ENCODE measurements around the gene REEP5. TPM values are rescaled to one million over a fixed set of nuclear protein-coding genes. Genes with fewer than 3 reads are reported as not detected.
"Not testable (repeated sequence)": the region's sequence is repeated elsewhere in the genome, so short reads cannot be mapped to it uniquely, and the experiment has no call there.

REEP5 gene
- polyA plus RNA-seq (2013, experiment 1 of 2; ENCODE audit: insufficient read length) = 132 TPM
- 111 TPM for polyA plus RNA-seq (2013, experiment 2 of 2; ENCODE audit: insufficient read length)

DNA sequence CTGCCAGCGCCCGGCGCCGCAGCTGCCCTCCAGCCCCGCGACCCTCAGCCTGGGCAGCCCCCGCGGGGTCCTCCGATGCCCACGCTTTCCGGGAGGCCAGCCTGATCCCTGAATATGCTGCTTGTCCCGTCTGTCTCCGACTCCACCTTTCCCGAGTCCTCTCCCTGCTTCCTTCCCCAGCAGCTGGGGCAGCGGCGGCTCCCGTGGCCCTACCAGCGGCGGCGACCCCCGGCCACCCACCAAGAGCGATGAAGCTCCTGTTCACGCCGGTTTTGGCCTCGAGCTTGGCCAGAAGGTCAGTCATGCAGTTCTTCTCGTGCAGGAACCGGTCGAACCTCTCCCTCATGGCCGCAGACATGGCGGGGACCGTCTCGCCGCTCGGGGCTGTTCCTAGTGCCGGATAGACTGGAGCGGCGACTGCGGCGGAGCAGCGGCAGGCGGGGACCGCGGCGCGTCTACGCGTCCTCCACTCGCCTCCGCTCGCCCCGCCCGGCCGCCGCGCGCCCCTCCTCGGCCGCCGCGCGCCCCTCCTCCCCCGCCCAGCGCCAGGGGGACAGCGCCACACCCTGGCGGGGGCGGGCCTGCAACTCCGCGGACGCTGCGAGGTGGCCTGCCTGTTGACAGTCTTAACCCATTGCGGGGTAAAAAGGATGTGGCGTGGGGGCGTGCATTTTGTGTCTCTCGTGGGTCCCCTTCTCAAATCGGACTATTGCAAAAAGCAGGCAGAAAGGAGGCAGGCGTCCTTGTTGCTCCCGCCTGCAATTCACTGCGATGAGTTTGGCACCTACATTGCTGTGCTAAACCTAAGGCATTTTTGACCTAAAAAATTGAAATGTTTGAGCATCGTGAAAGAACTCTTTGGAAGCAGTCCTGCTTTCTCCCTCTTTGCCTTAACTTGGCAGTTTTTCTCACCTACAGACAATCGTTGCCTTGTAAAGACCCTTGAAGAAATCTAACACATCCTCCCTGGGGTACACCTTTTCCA lies at the start of gene REEP5:
Gene REEP5, minus strand, starts transcription at position 395 of the 985 bp plus-strand sequence. Its CDS starts 37 bp downstream, at position 358.
- DNase-seq = peak; percentile 84

DNA sequence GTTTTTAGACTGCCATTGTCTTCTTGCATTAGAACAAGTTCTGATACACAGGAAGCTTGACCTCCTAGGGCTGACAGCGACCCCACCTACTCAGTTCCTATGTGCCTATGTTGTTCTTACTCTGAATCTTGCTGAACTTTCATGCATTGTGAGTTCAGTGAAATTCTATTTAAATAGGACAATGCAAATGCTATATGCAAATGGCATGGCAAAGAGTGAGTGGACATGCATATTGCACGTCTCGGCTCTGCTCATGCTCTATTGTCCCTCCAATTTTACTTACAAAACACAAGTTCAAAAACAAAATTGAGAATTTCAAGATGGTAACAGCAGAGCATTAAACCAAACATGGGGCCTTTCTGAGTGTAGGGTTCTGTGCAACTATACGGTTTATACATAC lies 49.2 kb upstream of the REEP5 start:
- DNase-seq = no peak

DNA sequence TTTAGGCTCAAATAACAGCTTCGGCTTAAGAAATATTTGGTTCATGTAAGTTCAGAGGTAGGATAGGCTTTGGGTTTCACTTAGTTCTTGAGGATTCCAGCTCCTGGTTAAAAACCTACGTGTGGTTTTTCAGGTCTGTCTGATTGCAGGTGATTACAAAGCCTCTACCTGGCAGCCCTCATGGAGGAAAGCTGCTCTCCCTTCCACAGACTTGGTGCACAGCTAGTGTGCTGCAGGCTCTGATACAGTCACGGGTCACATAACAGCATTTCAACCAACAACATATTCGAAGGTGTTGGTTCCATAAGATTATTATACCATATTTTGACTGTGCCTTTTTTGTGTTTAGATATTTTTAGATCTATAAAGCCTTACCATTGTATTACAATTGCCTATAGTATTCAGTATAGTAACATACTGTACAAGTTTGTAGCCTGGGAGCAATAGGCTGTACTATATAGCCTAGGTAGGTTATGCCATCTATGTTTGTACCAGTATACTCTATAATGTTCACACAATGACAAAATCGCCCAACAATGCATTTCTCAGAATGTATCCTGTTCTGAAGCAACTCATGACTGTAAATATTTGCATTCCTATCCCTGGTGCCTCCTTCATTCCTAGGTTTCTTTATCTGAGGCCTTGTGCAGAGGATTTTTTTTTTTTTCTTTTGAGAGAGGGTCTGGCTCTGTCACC lies 46.5 kb upstream of the REEP5 start:
- DNase-seq = peak; percentile 21

DNA sequence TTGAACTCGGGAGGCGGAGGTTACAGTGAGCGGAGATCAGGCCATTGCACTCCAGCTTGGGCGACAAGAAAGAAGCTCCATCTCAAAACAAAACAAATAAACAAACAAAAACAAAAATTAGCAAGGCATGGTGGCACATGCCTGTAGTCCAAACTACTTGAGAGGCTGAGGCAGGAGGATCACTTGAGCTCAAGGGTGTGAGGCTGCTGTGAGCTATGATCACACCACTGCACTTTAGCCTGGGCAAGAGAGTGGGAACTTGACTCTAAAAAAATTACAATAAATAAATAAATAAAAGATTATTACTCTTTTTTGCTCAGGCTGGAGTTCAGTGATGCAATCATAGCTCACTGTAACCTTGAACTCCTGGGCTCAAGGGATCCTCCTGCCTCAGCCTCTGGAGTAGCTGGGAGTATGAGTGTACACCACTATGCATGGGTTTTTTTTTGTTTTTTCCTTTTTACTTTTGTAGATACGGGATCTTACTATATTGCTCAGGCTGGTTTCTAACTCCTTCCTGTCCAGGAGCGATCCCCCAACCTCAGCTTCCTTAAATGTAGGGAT lies 45.6 kb upstream of the REEP5 start:
- no peak for DNase-seq

DNA sequence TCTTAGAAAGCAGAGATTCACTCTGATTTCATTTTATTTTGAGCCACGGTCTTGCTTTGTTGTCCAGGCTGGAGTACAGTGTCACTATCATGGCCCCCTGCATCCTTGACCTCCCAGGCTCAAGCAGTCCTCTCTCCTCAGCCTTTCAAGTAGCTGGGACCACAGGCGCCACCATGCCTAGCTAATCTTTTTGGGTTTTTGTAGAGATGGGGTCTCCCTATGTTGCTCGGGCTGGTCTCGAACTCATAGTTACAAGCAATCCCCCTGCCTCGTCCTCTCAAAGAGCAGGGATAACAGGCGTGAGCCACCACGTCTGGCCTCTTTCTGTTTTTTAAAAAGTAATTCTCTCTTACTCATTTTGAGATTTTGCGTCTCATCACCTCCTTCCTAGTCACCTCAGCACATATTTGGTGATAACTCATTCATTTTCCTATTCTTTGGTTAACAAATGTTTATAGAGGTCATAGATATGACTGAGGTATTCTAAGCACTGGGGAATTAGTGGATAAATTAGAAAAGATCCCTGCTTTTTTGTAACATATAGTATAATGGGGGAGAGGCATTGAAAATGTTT lies 43.8 kb upstream of the REEP5 start:
- no peak for DNase-seq

DNA sequence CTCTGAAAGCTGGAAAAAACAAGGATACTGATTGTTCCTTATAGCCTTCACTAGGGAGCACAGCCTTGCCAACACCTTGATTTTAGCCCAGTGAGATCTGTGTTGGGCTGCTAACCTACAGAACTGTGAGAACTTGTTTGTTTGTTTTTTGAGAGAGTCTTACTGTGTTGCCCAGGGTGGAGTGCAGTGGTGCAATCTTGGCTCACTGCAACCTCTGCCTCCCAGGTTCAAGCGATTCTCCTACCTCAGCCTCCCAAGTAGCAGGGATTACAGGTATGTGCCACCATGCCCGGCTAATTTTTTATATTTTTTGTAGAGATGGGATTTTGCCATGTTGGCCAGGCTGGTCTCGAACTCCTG lies 41.3 kb upstream of the REEP5 start:
- DNase-seq = not testable (repeated sequence)

DNA sequence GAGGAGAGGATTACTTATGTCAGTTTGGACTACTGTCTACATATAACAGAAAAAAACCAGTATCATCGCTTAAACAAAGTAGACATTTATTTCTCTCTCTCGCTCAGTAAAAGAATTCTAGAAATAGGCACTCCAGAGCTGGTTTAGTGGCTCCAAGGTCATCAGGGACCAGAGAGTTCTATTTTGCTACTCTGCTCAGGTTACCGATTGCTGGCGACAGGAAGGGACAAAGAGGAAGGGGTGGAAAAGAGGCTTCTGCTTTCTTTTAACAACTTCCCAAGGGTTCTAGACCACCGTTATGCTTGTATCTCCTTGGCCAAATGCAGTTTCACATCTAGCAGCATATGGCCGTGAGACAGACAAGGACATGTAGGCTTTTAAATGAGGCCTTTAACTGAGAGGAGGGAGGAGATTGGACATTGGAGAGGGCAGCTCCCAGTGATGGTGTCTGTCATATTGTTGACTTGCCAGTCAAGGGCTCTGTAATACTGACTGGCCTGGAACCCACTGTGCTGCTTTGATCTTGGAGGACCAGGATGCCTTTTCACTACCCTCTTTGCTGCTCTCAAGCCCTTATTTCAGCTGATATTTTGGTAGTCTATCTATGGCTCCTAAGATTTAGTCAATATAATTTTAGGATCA lies 39.0 kb upstream of the REEP5 start:
- no peak for DNase-seq

DNA sequence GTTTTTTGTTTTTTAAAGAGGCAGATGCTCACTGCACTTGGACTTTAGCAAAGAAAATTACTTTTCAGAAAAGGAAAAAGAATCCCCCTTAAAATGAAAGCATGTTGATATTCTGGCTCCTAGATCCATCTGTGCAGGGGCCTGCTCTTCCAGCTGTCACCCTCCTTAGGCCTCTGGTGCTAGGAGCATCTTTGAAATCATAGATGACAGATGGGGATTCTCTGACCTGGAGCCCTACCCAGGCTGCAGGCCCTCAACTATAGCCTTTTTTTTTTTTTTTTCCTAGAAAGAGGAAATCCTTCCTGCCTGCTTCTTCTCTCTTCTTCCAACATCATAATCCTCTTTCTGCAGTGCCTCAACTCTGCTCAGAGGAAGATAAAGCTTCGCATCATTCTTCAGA lies 38.3 kb upstream of the REEP5 start:
- DNase-seq = no peak

DNA sequence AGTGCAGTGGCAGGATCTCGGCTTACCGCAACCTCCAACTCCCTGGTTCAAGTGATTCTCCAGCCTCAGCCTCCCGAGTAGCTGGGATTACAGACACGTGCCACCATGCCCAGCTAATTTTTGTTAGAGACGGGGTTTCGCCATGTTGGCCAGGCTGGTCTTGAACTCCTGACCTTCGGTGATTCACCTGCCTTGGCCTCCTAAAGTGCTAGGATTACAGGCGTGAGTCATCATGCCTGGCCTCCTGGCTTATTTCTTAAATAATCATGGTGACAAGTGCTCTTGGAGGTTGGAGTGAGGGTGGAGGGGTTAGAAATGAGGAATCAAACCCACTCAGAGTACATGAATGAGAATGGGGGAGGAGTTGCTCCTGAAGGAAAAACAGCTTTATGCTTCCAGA lies 37.8 kb upstream of the REEP5 start:
- peak; percentile 86 for DNase-seq

DNA sequence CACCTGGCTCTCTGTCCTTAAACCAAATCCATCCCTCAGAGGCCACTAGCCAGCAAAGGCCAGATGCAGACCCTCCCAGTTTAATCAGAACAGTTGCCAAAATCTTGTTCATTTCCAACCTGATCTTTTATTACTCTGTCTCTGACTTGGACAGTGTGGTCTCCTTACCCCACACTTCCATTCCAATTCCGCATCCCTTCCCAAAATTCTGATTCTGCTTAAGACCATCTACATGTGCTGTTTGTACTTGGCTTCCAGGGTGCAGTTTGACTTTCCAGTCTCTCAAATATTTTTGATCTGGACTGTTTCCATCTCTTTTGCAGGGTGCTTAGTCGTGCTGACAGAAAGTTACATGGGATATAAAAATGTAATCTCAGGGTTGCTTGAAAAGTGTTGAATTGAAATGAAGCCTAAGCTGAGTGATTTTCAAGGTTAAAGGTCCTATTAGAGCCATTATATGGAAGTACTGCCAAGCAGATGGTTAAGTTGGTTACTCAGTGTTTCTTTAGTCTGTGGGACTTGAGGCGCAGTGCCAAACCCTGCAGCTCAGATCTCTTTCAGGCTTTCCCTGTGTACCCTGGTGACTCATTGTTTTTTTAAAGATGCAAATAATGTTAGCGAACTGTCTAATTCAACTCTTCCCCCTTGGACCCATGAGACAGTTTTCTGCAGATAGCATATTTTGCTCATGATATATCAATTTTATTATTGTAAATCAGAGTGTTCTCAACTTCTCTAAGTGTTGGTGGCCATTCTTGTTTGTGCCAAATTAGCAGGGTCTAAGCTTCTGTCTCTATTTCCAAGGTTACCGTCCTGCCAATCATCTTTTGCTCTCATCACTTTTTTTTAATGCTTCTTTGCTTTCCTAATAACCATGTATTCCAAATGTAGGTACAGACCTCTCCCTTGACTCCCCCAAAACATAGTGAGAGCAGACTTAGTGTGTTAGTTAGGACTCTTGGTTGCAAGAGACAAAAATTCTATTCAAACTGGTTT lies 36.4 kb upstream of the REEP5 start:
- DNase-seq = peak; percentile 99

DNA sequence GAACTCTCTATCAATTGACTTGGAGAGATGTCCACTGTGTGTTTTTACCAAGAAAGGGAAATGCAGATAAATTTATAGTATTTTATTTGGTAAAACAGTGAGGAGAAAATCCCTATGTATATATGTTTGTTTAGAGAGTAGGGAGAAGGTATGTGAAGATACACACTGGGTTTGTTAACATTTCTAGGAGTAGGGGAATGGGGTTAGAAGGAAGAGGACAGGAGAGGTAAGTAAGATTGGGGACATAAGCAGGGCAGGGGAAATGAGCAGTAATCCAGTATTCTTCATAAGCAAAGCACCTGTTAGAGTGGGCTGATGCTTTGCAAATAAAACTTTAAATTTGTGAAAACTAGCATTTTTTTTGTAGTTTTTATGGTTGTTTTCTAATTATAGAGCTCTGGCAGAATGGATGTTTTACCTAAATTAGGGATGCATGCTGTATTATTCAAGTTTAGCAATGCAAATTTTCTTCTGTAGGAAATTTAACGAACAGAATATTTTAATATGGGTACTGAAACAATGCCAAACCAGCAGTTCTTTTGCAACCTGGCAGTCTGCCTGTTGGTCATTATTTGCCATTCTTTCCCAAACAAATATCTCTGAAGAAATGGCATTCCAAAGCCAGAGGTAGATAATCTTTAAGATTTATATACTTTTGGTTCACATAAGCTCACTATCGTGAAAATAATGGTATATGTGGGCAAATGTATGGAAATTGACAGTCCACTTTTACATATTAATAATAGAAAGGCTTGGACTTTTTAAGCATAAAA lies 35.2 kb upstream of the REEP5 start:
- DNase-seq = no peak

DNA sequence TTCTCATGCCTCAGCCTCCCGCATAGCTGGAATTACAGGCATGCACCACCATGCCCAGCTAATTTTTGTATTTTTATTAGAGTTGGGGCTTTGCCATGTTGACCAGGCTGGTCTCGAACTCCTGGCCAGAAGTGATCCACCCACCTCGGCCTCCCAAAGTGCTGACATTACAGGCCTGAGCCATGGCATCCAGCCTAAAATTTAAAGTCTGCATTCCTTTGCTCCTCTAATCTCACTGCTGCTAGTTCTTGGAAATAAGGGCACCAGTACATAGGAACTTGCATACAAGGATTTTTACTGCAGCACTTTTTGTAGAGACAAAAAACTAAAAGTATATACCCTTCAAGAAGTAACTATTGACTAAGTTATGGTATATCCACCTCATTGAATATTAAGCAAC lies 34.6 kb upstream of the REEP5 start:
- no peak for DNase-seq

DNA sequence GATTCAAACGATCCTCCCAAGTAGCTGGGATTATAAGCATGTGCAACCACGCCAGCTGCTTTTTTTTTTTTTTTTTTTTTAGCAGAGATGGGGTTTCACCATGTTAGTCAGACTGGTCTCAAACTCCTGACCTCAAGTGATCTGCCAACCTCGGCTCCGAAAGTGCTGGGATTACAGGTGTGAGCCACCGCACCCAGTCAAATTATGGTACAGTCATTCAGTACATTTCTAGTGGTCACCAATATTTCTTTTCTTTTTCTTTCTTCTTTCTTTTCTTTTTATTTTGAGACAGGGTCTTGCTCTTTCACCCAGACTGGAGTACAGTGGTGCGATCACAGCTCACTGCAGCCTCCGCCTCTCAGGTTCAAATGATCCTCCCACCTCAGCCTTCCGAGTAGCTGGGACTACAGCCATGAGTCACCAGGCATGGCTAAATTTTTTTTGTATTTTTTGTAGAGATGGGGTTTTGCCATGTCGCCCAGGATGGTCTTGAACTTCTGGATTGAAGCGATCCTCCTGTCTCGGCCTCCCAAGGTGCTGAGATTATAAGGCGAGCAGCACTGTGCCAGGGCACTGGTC lies 29.2 kb upstream of the REEP5 start:
- no peak for DNase-seq

DNA sequence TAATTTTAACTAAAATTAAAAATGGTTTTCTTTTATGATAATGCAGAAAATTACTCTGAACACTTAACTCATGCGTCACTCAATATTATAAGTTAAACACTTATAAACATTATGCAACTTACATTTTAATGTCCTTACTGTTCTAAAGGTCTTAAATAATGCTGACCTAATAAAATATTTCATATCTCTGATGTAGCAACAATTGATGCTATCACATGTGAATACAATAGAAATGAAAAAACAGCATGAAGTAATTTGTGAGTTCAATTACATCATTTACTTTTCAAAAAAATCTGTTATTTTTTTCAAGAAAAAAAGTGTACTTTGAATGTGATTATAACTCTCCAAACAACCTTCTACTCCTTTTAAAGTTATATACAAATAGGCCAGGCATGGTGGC lies 26.4 kb upstream of the REEP5 start:
- no peak for DNase-seq

DNA sequence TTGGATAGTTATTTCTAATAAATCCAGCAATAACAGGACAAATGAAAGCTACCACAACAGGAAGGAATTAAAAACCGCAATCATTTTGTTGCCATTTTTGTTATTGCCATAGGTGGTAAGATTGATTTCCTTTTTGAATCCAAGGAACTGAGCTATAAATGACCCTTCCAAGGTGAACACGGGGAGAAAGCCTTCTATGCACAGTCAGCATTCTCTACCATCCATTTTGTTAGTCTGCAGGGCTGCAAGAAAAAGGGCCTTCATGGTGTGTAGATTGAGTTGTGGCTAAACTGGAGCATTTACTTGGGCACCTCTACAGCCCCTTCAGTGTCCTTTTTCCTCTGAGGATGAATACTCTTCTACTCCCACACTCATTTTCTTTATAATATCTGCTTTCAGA lies 18.6 kb upstream of the REEP5 start:
- DNase-seq = no peak

DNA sequence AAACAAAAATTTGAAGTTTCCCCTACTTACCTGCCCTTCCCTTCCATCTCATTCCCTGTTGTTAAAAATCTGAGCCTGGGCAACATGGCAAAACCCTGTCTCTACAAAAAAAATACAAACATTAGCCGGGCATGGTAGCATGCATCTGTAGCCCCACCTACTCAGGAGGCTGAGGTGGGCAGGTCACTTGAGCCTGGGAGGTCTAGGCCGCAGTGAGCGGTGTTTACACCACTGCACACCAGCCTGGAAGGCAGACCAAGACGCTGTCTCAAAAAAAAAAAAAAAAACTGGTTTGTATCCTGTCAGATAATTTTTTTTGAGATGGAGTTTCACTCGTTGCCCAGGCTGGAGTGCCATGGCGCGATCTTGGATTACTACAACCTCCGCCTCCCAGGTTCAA lies 16.3 kb upstream of the REEP5 start:
- DNase-seq = no peak

DNA sequence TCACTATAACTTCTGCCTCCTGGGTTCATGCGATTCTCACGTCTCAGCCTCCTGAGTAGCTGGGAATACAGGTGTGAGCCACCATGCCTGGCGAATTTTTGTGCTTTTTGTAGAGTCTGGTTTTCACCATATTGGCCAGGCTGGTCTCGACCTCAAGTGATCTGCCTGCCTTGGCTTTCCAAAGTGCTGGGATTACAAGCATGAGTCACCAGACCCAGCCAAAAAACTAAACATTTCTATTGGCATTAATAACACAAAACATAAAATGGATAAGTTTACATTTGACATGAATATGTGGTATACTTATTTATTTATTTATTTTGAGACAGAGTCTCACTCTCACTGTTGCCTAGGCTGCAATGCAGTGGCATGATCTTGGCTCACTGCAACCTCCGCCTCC lies 13.6 kb upstream of the REEP5 start:
- DNase-seq = peak; percentile 58

DNA sequence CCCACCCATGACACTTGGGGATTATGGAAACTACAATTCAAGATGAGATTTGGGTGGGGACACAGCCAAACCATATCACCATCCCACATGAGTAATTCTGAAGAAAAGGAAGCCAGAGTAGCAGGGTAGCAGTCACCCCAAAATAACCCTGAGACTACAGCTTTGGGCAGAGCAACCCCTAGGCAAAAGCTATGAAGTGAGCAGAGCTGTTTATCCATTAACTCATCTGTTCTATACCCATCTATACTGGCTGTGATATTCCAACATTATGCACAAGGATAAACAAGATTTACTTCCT lies 12.3 kb upstream of the REEP5 start:
- DNase-seq = no peak

DNA sequence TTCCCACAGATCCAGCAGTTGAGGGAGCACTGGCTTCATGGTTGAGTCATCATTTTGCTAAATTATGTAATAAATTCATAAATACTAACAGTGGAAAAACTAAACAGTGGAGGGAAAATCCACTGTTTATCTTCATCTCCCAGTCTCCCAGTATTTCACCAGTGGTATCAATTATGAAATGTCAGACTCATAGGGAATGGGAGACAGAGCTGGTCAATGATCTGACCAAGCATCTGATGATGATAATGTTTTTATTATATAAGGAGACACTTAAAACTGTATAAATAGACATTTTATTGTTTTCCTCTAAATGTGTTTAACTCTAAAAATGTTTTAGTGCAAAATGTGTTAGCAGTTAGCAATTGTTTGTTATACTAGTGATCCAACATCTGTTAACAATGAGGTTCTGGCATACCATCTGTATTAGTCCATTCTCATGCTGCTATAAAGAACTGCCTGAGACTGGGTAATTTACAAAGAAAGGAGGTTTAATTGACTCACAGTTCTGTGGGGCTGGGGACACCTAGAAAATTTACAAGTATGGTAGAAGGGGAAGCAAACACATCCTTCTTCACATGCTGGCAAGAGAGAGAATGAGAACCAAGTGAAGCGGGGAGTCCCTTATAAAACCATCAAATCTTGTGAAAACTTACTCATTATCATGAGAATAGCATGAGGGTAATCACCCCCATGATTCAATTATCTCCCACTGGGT lies 11.8 kb upstream of the REEP5 start:
- peak; percentile 73 for DNase-seq

DNA sequence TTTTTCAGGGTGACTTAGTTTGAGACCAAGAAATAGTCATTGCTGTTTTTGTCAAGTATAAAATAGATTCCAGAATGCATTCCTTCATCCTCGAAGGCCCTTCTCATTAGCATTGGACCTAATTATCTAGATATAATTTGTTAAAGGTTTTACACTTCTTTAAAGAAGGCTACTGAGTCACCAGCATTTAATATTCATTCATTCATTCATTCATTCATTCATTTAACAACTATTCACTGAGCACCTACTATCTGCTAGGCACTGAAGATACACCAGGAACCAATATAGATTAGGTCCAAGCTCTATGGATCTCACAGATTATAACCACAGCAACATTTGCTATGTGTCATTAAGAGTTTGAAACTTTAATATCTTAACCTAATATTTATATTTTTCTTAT lies 11.1 kb upstream of the REEP5 start:
- DNase-seq = no peak
